HG03342 (cell line): ENCODE measurements around the gene COL8A2.

ENCODE experiments used
- ATAC-seq: cut with Tn5 transposase; IDR thresholded peaks from one replicate; pipeline ENCODE4 v1.9.1; 2021; ENCODE audit warnings: mild to moderate bottlenecking, moderate library complexity; ENCODE audit not compliant: unreplicated experiment

Gene COL8A2

DNA sequence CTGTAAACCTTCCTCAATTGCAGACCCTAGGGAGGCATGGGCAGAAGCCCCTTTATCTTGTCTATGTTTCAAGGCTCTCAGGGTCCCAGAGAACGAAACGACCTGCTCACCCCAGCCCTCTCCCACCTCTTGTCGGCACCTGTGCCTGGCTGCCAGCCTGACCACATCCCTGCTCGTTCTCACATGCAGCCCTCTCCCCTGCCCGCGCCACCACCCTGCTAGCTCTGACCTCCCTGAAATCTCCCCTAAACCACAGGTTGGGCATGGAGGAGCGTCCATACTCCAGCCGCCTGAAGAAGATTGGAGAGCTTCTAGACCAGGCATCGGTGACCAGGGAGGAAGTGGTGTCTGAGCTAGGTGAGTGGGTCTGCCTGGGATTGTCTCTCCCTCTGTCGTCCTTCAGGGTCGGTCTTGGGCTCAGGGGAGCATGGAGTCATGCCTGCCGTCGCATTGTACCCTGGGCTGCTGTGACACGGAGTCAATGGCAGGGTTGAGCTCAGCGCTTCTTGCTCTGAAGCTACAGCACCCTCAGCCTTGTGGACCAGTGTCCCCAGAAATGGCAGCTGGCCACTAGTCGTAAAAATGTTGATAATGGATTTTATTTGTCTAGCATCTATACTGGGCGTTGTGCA, 32.7 kb downstream of the COL8A2 start:
- no peak for ATAC-seq

DNA sequence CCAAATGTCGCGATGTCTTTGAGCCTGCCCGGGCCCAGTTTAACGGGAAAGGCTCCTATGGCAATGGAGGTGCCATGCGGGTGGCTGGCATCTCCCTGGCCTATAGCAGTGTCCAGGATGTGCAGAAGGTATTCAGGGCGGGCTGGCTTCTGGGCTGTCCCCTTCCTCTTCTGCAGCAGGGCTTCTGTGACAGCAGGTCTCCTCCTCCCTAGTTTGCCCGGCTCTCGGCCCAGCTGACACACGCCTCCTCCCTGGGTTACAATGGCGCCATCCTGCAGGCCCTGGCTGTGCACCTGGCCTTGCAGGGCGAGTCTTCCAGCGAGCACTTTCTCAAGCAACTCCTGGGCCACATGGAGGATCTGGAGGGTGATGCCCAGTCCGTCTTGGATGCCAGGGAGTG, 33.3 kb downstream of the COL8A2 start:
- no peak for ATAC-seq

DNA sequence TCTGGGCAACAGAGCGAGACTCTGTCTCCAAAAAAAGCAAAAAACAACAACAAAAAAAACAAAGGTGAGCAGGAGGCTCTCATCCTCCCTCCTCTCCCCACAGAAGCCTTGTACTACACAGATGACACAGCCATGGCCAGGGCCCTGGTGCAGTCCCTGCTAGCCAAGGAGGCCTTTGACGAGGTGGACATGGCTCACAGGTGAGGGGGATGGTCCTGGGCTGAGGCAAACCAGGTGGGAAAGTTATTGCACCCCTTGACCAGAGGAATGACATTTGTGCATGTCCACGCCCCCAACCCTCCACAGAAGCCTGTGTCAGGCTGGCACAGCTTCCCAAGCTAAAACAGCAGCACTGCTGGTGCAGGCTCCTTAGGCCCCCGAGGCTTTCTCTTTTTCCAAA, 33.9 kb downstream of the COL8A2 start:
- no peak for ATAC-seq

DNA sequence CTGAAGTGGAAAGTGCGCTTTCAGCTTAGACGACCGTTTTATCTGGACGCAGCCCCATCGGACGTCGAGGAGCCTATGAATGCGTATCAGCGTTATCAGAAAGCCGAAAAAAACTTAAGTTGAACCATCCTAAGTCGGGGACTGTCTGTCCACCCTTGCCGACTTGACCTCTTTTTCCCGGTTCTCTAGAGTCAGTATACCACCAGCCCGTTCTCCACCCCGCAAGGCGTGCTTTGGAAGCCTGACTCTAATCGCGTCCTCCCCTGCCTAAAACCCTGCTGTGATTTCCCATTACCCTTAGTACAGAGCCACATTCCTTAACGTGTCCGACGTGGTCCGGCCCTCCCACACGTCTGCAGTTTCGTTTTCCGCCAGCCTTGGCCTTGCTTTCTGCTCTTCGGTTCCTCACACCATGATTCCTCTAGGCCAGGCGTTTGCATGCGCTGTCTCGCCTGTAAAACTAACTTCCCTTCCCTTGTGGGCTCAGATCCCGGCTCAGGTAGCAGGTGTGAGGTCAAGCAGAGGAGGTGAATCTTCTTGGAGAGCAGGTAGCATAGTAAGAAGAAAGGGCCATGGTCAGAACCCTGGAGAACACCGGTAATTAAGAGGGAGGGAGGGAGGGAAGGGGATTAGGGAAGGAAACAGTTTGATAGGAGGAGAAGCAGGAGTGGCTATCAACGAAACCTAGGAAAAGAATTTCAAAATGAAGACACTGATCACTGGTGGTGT, 35.5 kb downstream of the COL8A2 start:
- ATAC-seq = no peak

GRCh38 chr1:36088577-36089392, 36.2 kb downstream of the COL8A2 start, which contains the start of gene ADPRS:
Gene ADPRS, plus strand, starts transcription at chr1:36088892. Its CDS starts 13 bp downstream, at chr1:36088905.
- ATAC-seq = peak; percentile 75

GRCh38 chr1:36088265-36088576, 36.8 kb downstream of the COL8A2 start:
- no peak for ATAC-seq

DNA sequence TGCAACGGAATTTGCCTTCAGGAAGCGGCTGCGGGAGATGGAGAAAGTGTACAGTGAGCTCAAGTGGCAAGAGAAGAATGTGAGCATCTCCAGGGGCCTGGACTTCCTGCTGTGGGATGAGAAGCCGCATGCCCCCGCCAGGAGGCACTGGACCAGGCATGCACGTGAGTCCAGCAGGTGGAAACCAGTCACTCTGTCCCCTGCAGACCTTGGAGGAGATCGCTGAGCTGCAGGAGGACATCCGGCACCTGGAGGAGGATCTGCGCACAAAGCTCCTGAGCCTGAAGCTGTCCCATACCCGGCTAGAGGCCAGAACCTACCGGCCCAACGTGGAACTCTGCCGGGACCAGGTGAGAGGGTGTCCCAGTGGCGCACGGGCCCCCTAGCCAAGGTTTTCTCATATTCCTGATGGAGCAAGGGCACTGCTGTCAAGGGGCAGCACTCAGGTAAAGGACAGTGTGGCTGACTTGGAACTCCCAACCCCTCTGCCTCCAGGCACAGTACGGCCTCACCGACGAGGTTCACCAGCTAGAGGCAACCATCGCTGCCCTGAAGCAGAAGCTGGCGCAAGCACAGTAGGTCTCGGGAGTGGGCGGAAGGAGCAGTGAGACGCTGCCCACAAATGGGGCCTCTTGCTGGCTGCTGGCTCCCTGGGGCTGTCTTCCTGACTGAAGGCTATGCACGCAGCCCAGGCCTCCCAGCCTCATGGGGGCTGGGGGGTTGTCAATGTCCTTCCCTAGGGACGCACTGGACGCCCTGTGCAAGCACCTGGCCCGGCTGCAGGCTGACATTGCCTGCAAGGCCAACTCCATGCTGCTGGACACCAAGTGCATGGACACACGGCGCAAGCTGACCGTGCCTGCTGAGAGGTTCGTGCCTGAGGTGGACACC, 37.5 kb downstream of the COL8A2 start:
- ATAC-seq = no peak

GRCh38 chr1:36086529-36087232, 38.3 kb downstream of the COL8A2 start:
- no peak for ATAC-seq

GRCh38 chr1:36085686-36086526, 39.1 kb downstream of the COL8A2 start:
- no peak for ATAC-seq

GRCh38 chr1:36085126-36085525, 39.9 kb downstream of the COL8A2 start:
- ATAC-seq = no peak

DNA sequence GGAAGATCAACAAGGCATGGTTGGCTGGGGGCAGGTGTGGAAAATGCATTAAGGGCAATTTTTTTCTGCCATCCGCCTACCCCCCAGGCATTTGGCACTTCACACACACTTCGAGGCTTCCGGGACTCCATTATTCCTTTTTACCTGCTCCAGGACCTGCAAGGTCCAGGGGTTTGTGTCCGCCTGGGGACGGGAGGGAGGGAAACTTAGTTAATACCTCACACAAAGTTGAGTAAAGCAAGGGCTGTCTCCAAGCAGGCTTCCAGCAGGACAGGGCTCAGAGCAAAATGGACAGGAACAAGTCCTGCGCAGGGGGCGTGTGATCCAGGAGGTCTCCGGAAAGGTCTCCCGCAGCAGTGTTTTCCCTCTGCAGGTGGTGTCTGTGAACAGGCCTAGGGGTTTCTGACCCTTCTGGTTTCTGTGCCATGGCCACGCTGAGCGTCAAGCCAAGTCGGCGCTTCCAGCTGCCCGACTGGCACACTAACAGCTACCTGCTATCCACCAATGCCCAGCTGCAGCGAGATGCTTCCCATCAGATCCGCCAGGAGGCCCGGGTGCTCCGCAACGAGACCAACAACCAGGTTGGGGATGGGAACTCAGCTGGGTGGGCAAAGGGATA, 40.4 kb downstream of the COL8A2 start:
- ATAC-seq = no peak

DNA sequence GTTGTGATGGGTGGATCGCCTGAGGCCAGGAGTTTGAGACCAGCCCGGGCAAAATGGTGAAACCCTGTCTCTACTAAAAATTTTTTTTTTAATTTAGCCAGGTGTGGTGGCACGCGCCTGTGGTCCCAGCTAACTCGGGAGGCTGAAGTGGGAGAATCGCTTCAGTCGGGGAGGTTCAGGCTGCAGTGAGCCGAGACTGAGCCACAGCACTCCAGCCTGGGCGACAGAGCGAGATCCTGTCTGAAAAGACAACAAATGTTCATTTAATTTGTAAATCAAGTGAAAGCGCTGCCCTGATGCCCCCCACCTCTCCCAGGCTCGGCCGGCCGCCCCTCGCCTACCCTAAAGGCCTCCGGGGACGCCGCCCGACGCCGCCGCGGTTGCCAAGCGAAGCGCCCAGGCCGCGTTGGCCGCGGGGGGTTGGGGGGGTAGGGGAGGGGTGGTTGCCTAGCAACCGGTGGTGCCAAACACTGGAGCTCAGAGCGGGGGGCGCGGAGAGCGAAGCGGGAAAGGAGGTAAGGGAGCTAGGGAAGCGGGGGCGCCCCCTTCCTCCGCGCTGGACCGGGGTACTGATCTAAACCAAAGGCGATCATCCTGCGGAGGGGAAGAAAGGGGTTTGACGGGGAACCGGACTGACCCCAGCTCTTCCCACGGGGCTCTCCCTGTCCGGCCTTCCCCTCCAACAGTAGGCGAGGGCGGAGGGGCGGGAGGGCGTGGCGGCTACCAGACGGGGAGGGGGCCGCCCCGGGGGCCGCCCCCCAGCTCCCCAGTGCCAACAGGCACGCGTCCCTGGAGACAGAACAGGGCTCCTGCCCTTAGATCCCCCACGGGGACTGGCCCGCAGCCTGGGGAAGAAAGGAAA, 41.2 kb downstream of the COL8A2 start, which contains the start of gene TEKT2:
Gene TEKT2, plus strand, starts transcription at position 460 of the 862 bp plus-strand sequence. CDS start 828 bp downstream, outside the sequence.
- no peak for ATAC-seq

DNA sequence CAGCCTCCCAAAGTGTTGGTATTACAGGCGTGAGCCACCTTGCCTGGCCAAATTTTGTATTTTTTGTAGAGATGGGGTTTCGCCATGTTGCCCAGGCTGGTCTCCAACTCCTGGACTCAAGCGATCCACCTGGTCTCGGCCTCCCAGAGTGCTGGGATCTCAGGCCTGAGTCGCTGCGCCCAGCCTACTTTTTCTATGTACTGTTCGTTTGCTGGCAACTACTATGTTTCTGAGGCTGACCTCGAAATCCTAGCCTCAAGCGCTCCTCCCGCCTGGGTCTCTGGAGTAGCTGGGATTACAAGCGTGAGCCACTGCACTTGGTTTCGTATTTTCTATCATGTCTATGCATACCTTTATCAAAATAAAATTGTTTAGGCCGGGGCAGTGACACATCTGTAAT, 41.8 kb downstream of the COL8A2 start:
- ATAC-seq = no peak

DNA sequence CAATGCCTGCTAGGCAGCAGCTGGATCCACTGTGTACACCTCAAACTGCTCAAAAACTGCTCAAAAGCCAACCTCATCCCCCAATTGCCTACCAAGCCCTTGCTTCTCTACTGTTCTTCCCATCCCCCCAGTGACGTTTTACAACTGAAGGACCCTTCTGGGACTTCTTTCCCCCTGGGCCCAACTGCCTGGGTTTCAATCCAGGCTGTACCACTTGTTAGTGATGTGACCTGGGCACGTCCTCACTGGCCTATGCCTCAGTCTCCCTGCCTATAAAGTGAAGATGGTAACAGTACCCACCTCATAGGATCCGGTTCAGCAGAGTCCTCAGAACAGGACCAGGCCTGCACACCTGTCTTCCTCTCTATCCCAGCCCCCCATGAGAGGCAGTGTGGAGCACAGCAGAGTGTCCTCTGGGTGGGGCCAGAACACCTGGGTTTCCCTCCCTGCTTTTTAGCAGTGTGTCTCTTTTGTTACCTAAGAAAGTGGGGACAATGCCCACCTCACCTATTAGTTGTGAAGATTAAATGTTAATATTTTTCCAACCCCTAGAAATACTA, 43.0 kb downstream of the COL8A2 start:
- ATAC-seq = no peak

DNA sequence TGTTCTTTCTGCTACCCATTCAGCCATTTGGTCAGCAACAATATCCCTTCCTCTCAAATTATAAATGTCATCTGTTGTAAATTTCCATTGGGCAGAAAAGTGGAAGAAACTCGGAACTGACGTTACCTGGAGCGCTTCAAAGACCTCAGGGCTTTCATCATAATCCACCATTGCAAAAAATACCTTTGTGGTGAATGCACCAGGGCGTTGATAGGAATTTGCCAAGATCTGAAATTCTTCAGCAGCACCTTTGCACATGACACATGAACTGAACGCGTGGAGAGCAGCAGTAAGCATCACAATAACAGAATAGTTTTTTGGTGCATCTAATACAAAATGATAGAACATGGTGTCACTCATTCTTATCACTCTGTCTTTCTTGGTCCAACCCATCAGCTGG, 44.2 kb downstream of the COL8A2 start:
- ATAC-seq = no peak

- no peak for ATAC-seq
These were observed 44.8 kb downstream of the COL8A2 start for GRCh38 chr1:36080236-36080635.

DNA sequence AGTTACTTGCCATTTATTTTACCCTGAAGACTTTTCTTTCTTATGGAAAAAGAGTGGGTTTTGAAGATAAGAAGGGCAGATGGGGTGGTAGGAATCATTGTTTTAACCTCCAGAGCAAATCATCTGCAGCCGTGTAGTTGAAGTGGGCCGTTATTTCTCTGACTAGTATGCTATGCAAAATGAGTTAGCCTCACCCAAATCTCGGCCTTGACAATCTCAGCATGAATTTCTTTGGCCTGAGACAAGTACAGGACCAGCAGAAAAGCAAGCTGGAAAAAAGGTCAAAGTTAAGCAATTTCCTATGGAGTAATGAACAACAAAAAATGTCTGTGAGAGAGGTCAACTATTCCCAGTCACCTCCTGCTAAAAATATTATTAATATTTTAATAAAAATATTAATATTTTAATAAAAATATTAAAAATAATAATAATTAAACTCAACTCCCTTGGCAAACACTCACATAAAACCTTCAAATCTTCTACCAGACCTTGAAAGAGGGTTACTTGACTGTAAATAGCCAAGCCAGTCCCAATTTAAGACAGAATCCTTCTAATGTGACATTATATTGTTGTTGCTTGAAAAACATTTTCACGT, 47.9 kb downstream of the COL8A2 start:
- ATAC-seq = no peak
